KMS-11 (cell line): ENCODE measurements around the gene PRKACB.

ENCODE experiments used
- H2AFZ ChIP-seq: fragments of 200-600 bp; sonication (generic); 2 replicates; pipeline ENCODE4 v1.6.1; 2016; ENCODE audit warnings: antibody characterized with exemption, mixed run types, low read depth
- H3K27ac ChIP-seq: fragments of 200-600 bp; sonication (generic); 2 replicates; pipeline ENCODE4 v1.6.1; 2016; ENCODE audit warnings: mild to moderate bottlenecking, mixed run types
- H3K27me3 ChIP-seq: fragments of 200-600 bp; sonication (generic); 2 replicates; pipeline ENCODE4 v1.6.1; 2017; ENCODE audit warnings: mild to moderate bottlenecking, low read depth, mixed run types, moderate library complexity; ENCODE audit not compliant: insufficient read depth
- H3K36me3 ChIP-seq: fragments of 200-600 bp; sonication (generic); 2 replicates; pipeline ENCODE4 v1.6.1; 2017; ENCODE audit warnings: mild to moderate bottlenecking, mixed run types; ENCODE audit not compliant: insufficient read depth
- H3K4me1 ChIP-seq: fragments of 200-600 bp; sonication (generic); 2 replicates; pipeline ENCODE4 v1.6.1; 2016; ENCODE audit warnings: mild to moderate bottlenecking, low read depth, mixed run types; ENCODE audit not compliant: poor library complexity, severe bottlenecking
- H3K4me2 ChIP-seq: fragments of 200-600 bp; sonication (generic); 2 replicates; pipeline ENCODE4 v1.7.0; 2016; ENCODE audit warnings: mild to moderate bottlenecking, mixed run types
- H3K4me3 ChIP-seq: fragments of 200-600 bp; sonication (generic); IDR thresholded peaks from 2 replicates; pipeline ENCODE4 v1.6.1; 2017; ENCODE audit warnings: low read depth, low read length, mixed read lengths; ENCODE audit not compliant: insufficient read depth
- H3K79me2 ChIP-seq: fragments of 200-600 bp; sonication (generic); 2 replicates; pipeline ENCODE4 v1.6.1; 2016; ENCODE audit warnings: low read depth, mixed run types; ENCODE audit not compliant: insufficient read depth
- H3K9ac ChIP-seq: fragments of 200-600 bp; sonication (generic); 2 replicates; pipeline ENCODE4 v1.6.1; 2016; ENCODE audit warnings: mild to moderate bottlenecking, mixed run types
- H4K20me1 ChIP-seq: fragments of 200-600 bp; sonication (generic); 2 replicates; pipeline ENCODE4 v1.6.1; 2016; ENCODE audit warnings: mild to moderate bottlenecking, mixed run types; ENCODE audit not compliant: insufficient read depth
- TF ChIP-seq, protein P1 (sequence below): fragments of 200-600 bp; sonication (generic); conservative IDR thresholded peaks from 2 replicates; pipeline ENCODE4 v1.6.1; 2017; ENCODE audit warnings: low read depth, mild to moderate bottlenecking, antibody characterized with exemption, low read length, moderate library complexity, mixed read lengths

The PRKACB gene

DNA sequence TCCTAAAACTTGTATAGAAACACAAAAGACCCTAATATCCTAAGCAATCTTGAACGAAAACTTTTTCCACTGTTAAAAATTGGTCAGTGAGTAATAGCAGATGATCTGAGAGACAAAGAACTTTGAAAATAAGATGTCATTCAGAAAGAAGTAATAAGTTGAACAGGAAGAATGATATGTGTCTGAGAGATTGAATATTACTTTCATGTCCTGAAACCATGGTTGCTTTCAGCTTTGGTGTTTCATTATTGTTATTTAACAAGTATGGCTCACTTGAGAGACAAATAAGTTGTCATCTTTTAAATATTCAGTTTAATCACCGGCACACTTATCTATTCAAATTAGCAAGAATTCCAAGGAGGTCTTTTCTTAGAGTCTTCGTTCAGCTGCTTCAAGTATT, 11.4 kb downstream of the PRKACB start:
- Histone ChIP-seq H3K4me3 (no peak overlapping the region), H3K9ac (no peak overlapping the region), H3K36me3 (no peaks in the 10 kb centered on the region), H3K79me2 (no peaks in the 10 kb centered on the region), H4K20me1 (no peaks in the 10 kb centered on the region), H3K27me3 (no peaks in the 10 kb centered on the region), H3K4me2 (no peak overlapping the region), H3K4me1 (no peaks in the 10 kb centered on the region), H2AFZ (no peak overlapping the region), H3K27ac (no peak overlapping the region)
- TF ChIP-seq, protein P1, sequence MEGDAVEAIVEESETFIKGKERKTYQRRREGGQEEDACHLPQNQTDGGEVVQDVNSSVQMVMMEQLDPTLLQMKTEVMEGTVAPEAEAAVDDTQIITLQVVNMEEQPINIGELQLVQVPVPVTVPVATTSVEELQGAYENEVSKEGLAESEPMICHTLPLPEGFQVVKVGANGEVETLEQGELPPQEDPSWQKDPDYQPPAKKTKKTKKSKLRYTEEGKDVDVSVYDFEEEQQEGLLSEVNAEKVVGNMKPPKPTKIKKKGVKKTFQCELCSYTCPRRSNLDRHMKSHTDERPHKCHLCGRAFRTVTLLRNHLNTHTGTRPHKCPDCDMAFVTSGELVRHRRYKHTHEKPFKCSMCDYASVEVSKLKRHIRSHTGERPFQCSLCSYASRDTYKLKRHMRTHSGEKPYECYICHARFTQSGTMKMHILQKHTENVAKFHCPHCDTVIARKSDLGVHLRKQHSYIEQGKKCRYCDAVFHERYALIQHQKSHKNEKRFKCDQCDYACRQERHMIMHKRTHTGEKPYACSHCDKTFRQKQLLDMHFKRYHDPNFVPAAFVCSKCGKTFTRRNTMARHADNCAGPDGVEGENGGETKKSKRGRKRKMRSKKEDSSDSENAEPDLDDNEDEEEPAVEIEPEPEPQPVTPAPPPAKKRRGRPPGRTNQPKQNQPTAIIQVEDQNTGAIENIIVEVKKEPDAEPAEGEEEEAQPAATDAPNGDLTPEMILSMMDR, result no peak

DNA sequence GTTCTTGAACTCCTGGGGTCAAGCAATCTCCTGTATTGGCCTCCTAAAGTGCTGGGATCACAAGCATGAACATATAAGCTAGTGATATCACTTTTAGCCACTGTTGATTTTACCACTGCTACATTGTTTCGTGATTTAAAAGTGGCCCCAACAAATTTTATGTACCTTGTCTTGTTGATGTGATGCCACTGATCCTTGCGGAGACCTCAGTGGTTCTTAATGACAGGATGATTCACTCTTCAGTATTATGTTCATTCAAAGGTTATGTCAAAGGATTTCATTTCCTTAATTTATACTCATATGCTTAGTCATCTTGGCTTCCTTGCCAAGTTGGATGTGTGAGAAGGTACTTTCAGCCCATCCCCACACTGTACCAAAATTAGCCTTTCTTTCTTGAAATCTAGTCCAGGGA, 12.1 kb downstream of the PRKACB start:
- Histone ChIP-seq H3K27me3 (no peaks in the 10 kb centered on the region), H3K4me2 (no peak overlapping the region), H3K27ac (no peak overlapping the region), H3K36me3 (no peaks in the 10 kb centered on the region), H3K9ac (no peak overlapping the region), H3K79me2 (no peaks in the 10 kb centered on the region), H3K4me1 (no peaks in the 10 kb centered on the region), H2AFZ (no peak overlapping the region), H4K20me1 (no peaks in the 10 kb centered on the region), H3K4me3 (no peak overlapping the region)
- TF ChIP-seq, protein P1, result no peak

DNA sequence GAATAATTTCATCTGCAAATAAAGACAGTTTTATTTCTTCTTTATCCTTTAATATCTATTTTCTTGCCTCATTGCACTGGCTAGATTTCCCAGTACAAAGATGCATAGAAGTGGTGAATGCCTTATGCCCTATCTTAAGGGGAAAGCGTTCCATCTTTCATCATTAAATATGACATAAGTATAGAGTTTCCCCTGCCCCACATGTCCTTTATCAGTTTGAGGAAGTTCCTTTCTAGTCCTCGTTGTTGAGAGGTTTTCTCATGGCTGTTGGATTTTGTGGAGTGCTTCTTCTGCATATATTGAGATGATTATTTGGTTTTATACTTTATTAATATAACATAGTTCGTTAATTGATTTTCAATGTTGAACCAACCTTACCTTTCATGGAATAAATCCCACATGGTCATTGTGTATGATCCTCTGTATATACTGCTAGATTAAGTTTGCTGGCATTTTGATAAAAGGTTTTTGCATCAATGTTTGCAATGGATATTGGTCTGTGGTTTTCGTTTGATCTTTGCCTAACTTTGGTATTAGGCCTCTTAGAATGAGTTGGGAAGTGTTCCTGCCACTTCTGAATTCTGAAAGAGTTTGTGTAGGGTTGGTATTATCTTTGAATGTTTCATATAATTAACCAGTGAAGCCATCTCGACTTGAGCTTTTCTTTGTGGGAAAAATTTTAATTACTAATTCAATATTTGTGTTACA, 15.6 kb downstream of the PRKACB start:
- Histone ChIP-seq H3K9ac (no peak overlapping the region), H2AFZ (no peak overlapping the region), H3K27ac (no peak overlapping the region), H3K36me3 (no peaks in the 10 kb centered on the region), H3K4me3 (no peak overlapping the region), H3K4me2 (no peak overlapping the region), H3K27me3 (no peaks in the 10 kb centered on the region), H3K4me1 (no peaks in the 10 kb centered on the region), H3K79me2 (no peaks in the 10 kb centered on the region), H4K20me1 (no peaks in the 10 kb centered on the region)
- TF ChIP-seq, protein P1, result no peak

DNA sequence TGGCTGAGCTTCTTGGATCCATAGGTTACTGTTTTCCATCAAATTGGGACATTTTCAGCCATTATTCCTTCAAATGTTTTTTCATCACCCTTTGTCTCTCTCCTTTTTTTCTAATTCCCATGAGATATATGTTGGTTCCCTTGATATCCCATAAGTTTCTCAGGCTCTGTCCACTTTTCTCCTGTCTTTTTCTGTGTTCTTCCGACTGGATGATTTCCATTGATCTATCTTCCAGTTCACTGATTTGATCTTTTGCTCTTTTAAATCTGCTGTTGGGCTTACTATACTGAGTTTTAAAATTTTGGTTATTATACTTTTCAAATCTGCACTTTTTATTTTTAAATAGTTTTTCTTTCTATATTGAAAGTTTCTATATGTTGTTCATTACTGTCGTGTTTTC, 18.2 kb downstream of the PRKACB start:
- H3K4me1 ChIP-seq, result no peaks in the 10 kb centered on the region
- H3K36me3 ChIP-seq, result no peaks in the 10 kb centered on the region
- TF ChIP-seq, protein P1, result no peak
- H3K27ac ChIP-seq, result no peak overlapping the region
- H3K4me3 ChIP-seq, result no peak overlapping the region
- no peaks in the 10 kb centered on the region for H4K20me1 ChIP-seq
- no peak overlapping the region for H3K9ac ChIP-seq
- no peak overlapping the region for H3K4me2 ChIP-seq
- H3K79me2 ChIP-seq, result no peaks in the 10 kb centered on the region
- H2AFZ ChIP-seq, result no peak overlapping the region
- H3K27me3 ChIP-seq, result no peaks in the 10 kb centered on the region
